ENCODE results near the gene TP53TG3. TPM values are rescaled to one million over a fixed set of nuclear protein-coding genes. Genes with fewer than 3 reads are reported as not detected.
"Not testable (repeated sequence)": the region's sequence is repeated elsewhere in the genome, so short reads cannot be mapped to it uniquely, and the experiment has no call there.

The TP53TG3 gene, protein sequence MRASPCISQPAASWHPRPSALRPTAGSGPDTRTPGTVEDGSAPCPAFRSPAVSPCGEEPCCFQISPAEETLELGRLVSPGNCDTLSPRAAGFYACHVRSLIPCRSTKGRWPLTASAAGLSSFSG
- not detected in 2 replicates for total RNA-seq (2021)
- long read RNA-seq = 0 reads

GRCh38 chr16:32676065-32676464 is at the start of gene TP53TG3:
TSS of gene TP53TG3 (minus strand) at chr16:32676165. CDS start at chr16:32676097, 68 bp downstream.
- not testable (repeated sequence) for H2BK12ac ChIP-seq (ENCODE audit: insufficient read length, low read depth, low read length); H3K4me3 Mint-ChIP-seq; H3K23me2 ChIP-seq (ENCODE audit: insufficient read length, low read depth, low read length, poor library complexity, severe bottlenecking); H3K27ac Mint-ChIP-seq; H3T11ph ChIP-seq (ENCODE audit: low read length); H3K18ac ChIP-seq (ENCODE audit: insufficient read length, low read depth, low read length); H3K56ac ChIP-seq (ENCODE audit: insufficient read length, low read depth, low read length); H3K27ac ChIP-seq (ENCODE audit: insufficient read length, low read depth, low read length); H2BK5ac ChIP-seq (ENCODE audit: insufficient read length, low read length); DNase-seq; H3K4me2 ChIP-seq (ENCODE audit: insufficient read depth, insufficient read length, low read length); H3K36me3 Mint-ChIP-seq (ENCODE audit: insufficient read depth in 1 of 3, low read depth in 3 of 3); H3K79me2 ChIP-seq (ENCODE audit: insufficient read depth, low read length); H3K23ac ChIP-seq (ENCODE audit: insufficient read length, low read depth, low read length); H3K4ac ChIP-seq (ENCODE audit: low read depth, low read length); H4K5ac ChIP-seq (ENCODE audit: insufficient read length, low read depth, low read length); H3K9me3 ChIP-seq (ENCODE audit: control insufficient read depth, low read depth, low read length); H3K9ac ChIP-seq (ENCODE audit: extremely low read depth, insufficient read length, low read length); H2BK20ac ChIP-seq (ENCODE audit: low read depth, low read length, poor library complexity, severe bottlenecking); H2AFZ ChIP-seq (ENCODE audit: low read length); H3K27me3 ChIP-seq (ENCODE audit: insufficient read depth, low read length); H2BK120ac ChIP-seq (ENCODE audit: low read depth, low read length, poor library complexity, severe bottlenecking); H4K20me1 ChIP-seq (ENCODE audit: control insufficient read depth, insufficient read depth, insufficient read length); H3K14ac ChIP-seq (ENCODE audit: insufficient read depth, low read length); H2BK15ac ChIP-seq (ENCODE audit: low read depth, low read length); H3K4me1 ChIP-seq (ENCODE audit: insufficient read depth, low read length); H3K27me3 Mint-ChIP-seq (ENCODE audit: low read depth); H2AK5ac ChIP-seq (ENCODE audit: insufficient read length, low read length); H3K79me1 ChIP-seq (ENCODE audit: insufficient read depth, low read depth, low read length, poor library complexity, severe bottlenecking); H4K8ac ChIP-seq (replicated peaks; ENCODE audit: insufficient read length, low read depth, low read length); H3K4me1 Mint-ChIP-seq; H4K91ac ChIP-seq (ENCODE audit: insufficient read length, low read depth, low read length); H3K9me3 Mint-ChIP-seq
- no CpG with 5 or more reads among the region's 25 CpGs for WGBS (ENCODE audit: extremely low coverage, insufficient read length, low lambda C conversion rate)

DNA sequence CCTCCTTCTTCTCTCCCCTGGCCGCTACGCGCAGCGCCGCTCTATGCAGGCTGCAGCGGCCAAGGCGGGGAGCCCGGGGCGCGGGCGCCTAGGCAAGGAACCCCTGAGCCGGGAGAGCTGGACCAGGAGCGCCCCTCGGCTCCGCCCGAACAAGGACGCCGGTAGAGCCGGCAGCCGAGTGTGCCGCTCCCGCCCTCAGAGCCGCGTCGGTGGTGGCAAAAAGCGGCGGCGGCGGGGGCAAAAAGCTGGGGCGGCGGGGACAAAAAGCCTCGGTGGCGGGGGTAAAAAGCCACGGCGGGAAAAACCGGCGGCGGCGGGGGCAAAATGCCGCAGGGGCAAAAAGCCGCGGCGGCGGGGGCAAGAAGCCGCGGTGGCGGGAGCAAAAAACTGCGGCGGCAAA is 25.1 kb downstream of the TP53TG3 start:
- not testable (repeated sequence) for H2BK20ac ChIP-seq (ENCODE audit: low read depth, low read length, poor library complexity, severe bottlenecking); DNase-seq; H4K8ac ChIP-seq (replicated peaks; ENCODE audit: insufficient read length, low read depth, low read length); H3K9me3 ChIP-seq (ENCODE audit: control insufficient read depth, low read depth, low read length); H3K4me1 ChIP-seq (ENCODE audit: insufficient read depth, low read length); H3K27me3 ChIP-seq (ENCODE audit: insufficient read depth, low read length); H3K27me3 Mint-ChIP-seq (ENCODE audit: low read depth); H2AK5ac ChIP-seq (ENCODE audit: insufficient read length, low read length); H4K20me1 ChIP-seq (ENCODE audit: control insufficient read depth, insufficient read depth, insufficient read length); H3K79me2 ChIP-seq (ENCODE audit: insufficient read depth, low read length); H3K23me2 ChIP-seq (ENCODE audit: insufficient read length, low read depth, low read length, poor library complexity, severe bottlenecking); H3K4me1 Mint-ChIP-seq; H3K27ac Mint-ChIP-seq; H3K4me2 ChIP-seq (ENCODE audit: insufficient read depth, insufficient read length, low read length); H3K14ac ChIP-seq (ENCODE audit: insufficient read depth, low read length); H2AFZ ChIP-seq (ENCODE audit: low read length); H2BK120ac ChIP-seq (ENCODE audit: low read depth, low read length, poor library complexity, severe bottlenecking); H3T11ph ChIP-seq (ENCODE audit: low read length); H3K4ac ChIP-seq (ENCODE audit: low read depth, low read length); H3K9ac ChIP-seq (ENCODE audit: extremely low read depth, insufficient read length, low read length); H3K79me1 ChIP-seq (ENCODE audit: insufficient read depth, low read depth, low read length, poor library complexity, severe bottlenecking); H3K23ac ChIP-seq (ENCODE audit: insufficient read length, low read depth, low read length); H4K91ac ChIP-seq (ENCODE audit: insufficient read length, low read depth, low read length); H3K27ac ChIP-seq (ENCODE audit: insufficient read length, low read depth, low read length); H2BK5ac ChIP-seq (ENCODE audit: insufficient read length, low read length); H3K4me3 Mint-ChIP-seq; H3K18ac ChIP-seq (ENCODE audit: insufficient read length, low read depth, low read length); H2BK12ac ChIP-seq (ENCODE audit: insufficient read length, low read depth, low read length); H2BK15ac ChIP-seq (ENCODE audit: low read depth, low read length); H3K36me3 Mint-ChIP-seq (ENCODE audit: insufficient read depth in 1 of 3, low read depth in 3 of 3); H3K56ac ChIP-seq (ENCODE audit: insufficient read length, low read depth, low read length); H4K5ac ChIP-seq (ENCODE audit: insufficient read length, low read depth, low read length)
- no CpG with 5 or more reads among the region's 49 CpGs for whole genome bisulfite sequencing (ENCODE audit: extremely low coverage, insufficient read length, low lambda C conversion rate)
- peaks cover 11 to 12% of the 10 kb centered on the region in 2 experiments for H3K9me3 Mint-ChIP-seq

Measured in H9 (cell line).